Stimulated activated CD4-positive, alpha-beta T cell treated with anti-CD3 and anti-CD28 coated beads, Interleukin-2, amount 100 ng/mL, for 24 hours (primary cell): ENCODE results near the gene ZBTB22.

Source experiments
- DNase-seq, 2 donors: peaks; one replicate each; pipeline ENCODE4 v3.0.0-alpha.2; 2020

The ZBTB22 gene

DNA sequence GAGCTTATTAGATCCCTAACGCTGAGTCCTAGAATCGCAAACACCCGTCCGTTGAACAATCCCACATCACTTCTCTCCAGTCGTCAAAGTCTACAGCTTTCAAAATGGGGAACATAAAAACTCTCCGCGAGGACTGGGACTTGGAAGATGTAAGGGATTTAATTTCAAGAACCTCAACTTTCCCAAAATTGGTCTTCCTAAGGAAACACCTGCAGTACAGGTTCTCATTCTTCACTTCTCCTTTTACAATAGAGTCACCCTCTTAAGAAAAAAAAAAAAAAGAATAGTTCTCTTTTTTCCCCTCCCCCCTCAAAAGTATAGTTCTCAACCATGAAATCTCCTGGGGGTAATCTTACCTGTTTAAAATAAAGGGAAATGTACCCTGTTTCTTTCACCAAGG is 6.6 kb upstream of the ZBTB22 start:
- no peak for DNase-seq

DNA sequence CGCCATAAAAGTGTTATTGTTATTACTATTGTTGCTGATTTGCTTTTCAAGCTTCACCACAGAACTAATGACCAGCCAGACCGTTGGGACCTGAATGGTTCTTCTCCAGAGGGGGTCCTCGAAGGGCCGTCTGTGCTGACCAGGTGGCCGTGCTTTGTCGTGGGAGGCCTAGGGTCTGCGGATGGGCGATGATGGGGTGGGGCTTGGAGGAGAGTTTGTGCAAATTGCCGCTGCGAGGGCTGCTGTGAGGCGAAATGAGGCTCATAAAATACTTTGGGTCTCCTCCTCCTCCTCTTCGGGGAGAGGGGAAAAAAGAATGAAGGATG is 6.0 kb upstream of the ZBTB22 start:
- DNase-seq = no peak

DNA sequence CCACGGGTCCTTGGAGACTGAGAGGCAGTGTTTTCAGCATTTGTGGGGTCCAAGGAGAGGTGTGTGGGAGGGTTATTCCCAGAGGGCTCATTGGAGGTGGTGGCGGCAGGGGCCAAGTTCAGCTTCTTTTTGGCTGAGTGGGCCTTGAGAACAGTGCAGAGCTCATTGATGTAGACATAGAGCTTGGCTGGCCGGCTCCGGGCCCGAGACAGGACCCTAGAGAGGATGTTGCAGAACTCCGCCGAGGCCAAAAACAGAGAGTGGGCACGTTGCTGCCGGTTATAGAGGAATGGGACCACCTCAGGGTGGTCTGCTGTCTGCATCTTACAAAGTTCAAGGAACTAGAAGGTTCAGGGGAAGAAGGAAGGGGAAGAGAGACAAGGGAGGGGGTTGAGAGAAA is 3.7 kb upstream of the ZBTB22 start:
- DNase-seq = no peak

DNA sequence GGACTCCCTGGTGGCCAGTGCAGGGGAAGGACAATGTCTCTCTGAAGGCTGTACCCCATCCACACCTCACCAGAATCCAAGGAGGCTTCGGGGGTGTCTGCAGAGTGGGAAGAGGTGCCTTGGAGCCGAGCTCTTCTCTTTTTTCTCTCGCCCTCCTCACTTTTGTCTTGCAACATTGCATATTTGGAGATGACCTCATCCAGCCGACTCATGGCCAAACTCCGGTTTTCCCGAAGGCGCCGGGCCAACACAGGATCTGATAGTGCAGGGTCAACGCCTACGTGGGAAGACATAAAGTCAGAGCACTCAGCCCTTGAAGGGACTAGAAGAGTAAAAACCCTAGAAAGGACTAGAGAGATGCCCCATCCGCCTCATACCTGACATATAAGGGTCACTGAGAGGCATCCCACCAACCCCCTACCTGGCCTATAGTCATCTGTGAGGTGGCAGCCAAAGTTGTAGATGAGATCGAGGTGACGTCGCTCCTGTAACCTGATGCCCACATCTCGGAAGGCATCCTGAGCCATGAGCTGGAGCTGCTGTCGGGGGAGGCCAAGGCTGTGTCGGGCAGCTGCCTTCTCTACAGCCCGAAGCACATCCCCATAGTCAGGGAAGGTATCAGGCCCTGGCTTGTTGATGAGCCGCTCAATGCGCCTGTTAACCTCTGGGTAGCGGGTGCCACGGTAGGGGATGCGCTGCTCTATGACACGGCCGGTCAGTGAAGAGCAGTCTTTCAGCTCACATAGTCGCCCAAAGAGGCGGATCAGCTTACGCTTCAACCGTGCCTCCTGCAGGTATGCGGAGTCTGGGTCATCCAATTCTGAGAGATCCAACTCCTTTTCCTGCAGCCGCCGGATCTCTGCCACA is 3.0 kb upstream of the ZBTB22 start:
- no peak for DNase-seq

DNA sequence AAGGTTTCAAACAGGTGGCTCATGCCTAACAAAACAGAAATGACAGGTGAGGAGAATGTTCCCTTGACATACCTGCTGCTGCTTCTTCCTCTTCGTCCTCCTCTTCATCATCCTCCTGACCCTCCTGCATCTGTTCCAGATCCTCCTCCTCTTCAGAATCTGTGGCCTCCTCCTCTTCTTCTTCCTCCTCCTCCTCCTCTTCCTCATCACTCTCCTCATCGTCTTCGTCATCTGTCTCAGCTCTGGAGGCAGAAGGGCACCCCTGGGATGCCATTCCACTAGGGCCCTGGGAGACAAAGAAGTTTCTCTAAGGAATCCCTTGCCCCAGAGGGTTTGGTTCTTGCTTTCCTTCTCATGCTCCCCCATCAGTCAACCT is 2.4 kb upstream of the ZBTB22 start:
- DNase-seq = no peak

DNA sequence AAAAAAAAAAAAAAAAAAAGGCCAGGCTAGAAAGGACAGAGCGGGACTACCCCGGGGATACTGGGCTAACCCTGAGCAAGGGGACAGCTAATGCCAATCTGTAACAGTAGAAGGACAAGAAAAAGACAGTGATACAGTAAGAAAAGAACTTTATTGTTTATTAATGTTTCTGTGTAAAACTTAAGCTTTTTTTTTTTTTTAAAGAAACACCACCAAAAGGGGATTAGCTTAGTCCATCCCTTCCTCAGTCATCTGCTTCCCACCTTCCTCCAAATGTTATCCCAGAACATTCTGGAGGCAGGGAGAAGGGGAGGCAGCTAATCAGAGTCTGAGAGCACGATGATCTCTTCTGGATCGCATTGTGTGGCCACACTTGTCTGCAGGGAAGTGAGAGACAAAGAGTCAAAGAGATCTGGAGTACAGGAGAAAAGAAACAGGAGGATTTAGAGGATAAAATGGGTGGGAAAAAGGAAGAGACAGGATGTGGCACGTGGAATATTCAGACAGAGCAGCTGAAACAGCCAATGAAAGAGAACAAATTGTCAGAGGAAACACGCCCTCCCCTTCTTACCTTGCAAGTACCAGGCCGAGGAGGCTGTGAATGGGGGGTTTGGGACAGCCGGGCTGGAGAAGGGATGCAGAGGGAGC is 1.0 kb upstream of the ZBTB22 start:
- no peak for DNase-seq

DNA sequence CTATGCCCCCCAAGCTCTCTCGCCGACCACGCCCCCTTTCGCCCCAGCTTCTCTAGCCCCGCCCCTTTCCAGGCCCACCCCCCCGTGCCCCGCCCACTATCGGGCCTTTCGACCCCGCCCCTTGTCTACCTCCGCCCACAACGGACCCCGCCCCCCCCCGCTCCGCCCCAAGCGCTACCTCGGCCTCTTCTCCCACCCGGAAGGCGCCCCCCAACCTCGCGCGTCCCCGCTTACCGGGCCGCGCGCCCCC is 200 bp downstream of the ZBTB22 start:
- no peak for DNase-seq

DNA sequence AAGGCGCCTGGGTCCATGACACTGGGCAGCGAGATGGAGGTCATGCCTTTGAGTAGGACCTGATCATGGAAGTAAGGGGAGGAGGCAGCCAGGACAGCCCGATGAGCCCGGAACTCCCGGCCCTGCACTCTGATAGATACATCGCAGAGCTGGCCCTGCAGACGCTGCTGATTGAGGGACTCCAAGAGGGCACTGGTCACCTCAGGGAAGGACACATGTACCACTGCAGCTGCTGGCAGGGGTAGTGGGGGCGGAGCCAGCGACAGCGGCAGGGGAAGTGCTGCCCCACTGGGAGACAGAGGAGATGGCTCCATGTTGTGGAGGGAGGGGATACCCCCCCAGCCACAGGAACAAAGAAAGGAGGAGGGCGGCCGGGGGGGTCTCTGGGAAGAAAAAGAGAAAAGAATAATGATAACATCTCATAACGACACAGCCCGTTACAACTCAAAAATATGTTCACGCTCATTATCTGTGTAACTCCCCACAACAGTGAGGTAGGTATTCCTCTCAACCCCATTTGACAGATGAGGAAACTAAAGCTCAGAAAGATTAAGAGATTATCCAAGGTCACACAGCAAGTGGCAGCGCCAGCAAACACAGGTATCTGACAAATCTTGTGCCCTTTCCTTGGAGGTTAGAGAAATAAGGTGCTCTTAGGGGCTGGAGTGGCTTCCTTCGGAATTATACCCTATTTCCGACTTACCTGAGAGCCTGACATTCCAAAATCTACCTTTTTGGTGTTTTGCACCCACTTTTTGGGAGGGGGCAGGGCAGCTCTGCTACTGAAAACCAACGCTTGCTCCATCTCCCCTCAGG is 733 bp downstream of the ZBTB22 start:
- DNase-seq = no peak

DNA sequence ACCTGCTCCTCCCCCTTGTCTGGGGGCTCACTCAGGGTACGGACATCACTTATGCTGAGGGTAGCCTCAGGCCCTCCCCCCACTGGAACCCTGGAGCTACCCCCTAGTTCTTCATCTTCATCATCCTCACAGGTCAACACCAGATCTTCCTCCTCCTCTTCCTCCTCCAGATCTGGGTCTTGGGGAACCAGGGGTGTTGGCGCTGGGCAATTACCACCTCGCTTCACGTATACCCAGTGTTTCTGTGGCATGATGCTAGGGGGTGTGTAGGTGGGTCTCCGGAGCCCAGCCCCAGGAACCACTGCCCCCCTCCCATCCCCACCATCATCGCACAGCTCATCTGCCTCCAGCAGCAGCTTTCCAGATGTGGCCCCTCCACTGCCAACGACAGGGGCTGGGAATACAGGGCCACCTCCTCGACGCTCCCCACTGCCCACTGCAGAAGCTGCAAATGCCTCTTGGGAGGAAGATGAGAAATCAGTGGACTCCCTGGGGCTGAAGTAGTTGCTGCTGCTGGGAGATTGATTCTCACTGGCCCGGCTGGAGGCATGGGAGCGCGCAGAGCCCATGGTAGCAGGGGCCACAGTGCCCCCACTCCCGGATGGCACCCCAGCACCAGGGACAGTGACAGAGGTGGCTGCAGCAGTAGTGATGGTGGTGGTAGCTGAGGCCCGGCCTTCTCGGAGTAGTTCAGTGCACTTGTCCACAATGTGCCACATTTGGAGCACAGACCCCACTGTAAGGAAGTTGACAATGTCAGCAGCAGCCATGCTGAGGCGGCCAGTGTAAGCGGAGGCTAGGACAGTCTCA is 1.5 kb downstream of the ZBTB22 start:
- DNase-seq = no peak

DNA sequence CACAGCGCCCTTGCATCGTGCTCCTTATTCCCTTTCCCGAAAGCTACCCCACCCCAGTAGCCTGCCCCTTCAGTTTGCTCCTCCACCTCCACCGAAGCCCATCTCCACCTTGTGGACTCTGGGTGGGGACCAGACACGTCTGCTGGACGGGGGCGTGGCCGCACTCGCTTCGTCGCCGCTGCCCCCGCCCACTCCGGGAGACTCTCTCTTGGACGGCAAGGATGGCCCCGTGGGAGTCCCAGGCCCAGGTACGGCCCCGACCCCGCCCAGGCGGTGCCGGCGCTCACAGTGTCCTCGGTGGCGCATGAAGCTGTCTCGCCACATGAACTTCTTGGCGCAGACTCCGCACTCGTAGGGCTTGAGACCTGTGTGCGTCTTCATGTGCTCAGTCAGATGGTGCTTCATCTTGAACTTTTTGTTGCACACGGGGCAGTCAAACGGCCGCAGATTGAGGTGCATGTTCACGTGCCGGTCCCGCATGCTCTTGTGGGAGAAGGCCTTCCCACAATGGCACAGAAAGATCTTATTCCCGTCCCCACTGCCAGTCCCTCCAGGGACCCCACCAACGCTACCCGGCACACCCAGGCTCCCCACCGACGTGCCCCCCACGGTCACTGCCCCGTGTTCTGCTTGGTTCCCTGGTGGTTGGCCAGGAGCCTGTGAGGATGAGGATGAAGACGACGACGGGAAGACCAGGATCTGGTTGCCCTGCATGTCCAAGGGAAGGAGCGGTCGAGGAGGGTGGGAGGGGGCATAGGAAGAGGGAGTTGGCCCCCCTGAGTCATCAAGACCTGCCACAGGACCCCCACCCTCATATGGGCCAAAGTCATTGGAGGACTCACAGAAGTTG is 2.4 kb downstream of the ZBTB22 start:
- peak in 1 of 2 donors; percentile 27 for DNase-seq

DNA sequence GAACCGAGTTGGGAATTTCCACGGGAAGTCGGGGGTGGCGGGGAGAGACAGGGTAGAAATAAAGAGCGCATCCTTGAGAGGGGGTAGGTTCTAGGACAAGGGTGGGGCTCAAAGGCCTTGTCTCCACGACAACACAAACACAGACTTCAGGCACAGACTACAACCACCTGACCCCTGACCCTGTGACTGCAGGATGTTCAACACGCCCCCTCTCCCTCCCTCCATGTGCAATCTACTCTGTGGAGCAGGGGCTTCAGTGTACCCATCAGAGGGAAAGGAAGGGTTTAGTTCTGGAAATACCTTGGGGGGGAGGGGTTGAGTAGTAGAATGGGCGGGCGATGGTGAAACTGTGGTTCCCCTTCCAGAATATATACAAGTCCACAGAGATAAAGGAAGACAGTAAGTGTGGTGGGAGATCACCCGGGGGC is 3.0 kb downstream of the ZBTB22 start:
- peak; percentile 60 to 71 for DNase-seq

DNA sequence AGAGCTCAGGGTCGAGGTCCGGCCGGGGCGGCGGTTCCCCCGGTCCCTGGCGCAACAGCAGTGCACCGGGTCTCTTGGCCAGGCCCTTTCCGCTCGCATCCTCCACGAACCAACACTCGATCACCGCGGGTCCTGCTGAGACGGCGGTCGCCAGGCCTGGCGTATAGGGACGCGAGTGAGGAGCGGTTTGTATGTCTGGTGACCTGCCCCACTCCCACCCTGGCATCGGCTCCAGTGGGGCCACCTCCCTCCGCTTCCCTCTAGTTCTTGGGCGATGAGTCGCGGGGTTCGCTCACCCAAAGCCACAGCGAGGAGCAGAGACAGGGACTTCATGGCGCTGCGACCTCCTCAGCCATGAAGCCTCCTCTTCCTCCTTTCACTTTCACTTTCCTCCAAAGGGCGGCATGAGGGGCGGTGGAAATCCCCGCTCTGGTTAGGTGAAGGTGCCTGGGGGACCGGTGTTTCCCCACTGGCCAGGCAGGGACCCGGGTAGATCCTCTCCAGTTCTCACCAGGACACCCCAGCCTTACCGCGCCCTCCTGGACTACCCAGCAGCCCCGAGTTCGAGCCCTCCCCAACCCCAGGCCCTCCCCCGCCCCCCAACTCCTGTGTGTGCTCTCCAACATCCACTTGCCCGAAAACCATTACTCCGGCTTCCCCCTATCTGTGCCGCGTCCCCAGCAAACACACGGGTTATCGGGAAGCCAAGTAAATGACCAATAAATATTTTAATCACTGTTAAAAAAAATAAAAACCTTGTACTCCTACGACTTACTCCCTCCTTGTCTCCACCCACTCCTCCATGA is 3.6 kb downstream of the ZBTB22 start, which contains the start of gene TAPBP:
TAPBP (minus strand) TSS at position 370 of the 806 bp plus-strand sequence; CDS start at position 333, 37 bp downstream.
- peak; percentile 85 for DNase-seq

DNA sequence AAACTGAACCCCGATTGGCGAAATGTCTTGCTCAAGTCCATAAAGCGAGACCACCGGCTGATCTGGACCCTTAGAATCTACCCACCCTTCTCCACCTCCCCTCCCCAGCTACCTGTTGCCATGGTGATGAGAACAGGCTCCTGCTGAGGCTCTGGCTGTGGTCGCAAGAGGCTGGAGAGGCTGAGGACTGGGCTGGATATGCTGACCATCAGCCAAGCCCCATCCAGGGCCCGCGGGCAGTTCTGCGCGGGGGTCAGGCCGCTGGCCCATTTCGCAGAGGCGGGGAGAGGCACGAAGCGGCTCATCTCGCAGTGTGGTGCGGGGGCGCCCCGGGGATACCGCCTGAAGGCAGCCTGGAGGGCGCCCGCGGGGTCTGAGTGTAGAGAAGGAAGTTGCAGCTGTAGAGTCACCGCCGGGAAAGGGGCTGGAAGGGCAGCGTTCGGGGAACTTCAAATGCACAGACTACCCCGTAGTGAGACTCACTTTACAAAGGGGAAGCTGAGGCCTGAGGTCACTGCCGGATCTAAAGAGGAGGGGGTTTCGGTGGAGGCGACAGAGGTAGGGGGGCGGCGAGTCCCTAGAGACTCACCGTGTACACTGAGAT is 4.3 kb downstream of the ZBTB22 start:
- peak; percentile 62 to 64 for DNase-seq

DNA sequence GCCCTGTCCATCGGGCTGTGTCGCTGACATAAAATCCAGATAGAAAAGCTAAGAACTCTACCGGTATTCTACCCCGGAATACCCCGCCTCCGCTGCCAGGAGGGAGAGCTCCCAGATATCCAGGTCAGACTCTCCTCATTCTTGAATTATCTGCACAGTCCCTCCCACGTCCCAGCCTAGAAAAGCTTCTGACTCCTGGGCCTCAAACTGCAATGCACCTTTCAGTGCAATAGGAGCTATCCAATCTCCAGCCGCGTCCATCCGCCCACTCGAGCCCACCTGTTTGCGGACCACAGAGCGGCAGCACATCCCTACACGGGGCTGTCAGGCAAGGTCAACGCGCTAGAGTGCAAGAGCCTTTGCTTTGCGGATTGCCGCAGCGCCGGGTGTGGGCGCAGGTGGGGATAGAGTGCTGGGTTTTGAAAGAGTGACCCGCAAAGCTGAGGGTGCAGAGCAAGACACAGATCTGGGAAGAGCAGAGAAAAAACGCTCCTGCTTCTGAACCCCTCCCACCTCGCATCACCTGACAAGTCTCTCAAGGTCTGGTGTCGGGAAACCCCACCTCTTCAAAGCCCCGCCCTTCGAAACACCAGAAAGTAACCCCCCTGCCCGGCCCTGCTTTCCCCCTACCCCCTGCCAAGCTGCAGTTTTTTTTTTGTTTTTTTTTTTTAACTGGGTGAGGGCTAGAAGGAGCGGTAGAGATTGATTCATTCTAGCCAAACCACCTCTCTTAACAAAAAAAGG is 5.0 kb downstream of the ZBTB22 start:
- DNase-seq = peak; percentile 79 to 84

DNA sequence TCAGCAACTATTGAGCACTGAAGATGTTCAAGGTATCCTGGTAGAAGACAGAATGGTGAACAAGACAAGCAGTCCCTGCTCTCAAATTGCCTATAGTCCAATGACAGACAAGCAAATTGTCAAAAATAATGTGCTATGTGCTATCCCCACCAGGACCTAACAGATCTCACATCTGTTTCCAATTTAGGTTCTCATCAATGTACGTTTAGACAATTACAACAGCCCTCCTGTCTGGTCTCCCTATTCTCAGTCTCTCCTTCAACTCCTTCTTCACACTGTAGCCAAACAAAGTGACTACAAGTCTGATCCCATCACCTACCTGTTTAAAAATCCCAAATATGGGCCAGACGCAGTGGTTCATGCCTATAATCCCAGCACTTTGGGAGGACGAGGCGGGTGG is 11.2 kb downstream of the ZBTB22 start:
- DNase-seq = no peak

DNA sequence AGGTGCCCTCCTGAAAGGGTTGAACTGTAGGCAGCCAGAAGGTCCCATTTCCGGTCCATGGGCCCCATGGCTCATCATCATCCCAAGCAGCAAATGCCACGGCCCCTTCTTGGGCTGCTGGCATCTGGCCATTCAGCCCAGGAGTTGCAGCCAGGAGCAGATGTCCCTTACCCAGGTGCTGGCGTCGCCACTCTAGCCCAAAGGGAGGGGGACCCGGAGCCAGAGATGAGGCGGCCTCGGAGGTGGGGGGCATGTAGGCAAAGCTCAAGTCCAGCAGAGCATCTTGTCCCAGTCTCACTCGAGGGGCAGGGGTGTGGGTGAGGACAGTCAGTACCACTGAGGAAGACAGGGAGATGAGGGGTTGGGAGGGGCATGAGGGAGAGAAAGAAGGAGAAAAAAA is 12.5 kb downstream of the ZBTB22 start:
- no peak for DNase-seq

DNA sequence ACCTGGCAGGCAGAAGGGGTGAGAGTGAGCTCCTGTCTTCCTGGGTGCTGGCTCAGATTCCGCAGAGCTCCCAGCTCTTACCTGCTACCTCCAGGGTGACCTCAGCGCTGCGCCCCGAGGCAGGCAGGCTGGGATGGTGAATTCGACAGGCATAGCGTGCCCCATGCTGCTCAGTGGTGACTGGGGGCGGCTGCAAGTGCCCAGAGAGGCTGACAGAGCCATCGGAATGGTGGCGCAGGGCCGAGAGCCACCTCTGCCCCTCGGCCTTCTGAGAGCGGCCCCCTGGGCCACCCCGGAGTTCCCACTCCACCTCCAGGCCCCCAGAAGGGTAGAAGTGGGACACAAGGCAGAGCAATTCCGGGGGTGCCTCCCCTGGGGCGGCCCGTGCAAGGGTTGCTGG is 13.3 kb downstream of the ZBTB22 start:
- no peak for DNase-seq

DNA sequence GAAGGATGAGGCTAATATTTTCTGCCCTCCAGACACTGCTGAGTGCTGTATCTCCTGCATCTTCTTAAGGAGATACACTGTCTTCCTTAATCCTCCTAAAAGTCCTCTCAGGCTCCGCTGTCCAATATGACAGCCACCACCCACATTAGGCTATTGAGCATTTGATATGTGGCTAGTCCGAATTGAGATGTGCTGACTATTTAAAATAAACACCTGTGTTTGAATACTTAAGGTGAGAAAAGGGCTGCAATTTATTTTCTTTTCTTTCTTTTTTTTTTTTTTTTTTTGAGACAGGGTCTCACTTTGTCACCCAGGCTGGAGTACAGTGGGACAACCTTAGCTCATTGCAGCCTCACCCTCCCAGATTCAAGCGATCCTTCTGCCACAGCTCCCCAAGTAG is 15.7 kb downstream of the ZBTB22 start:
- no peak for DNase-seq

DNA sequence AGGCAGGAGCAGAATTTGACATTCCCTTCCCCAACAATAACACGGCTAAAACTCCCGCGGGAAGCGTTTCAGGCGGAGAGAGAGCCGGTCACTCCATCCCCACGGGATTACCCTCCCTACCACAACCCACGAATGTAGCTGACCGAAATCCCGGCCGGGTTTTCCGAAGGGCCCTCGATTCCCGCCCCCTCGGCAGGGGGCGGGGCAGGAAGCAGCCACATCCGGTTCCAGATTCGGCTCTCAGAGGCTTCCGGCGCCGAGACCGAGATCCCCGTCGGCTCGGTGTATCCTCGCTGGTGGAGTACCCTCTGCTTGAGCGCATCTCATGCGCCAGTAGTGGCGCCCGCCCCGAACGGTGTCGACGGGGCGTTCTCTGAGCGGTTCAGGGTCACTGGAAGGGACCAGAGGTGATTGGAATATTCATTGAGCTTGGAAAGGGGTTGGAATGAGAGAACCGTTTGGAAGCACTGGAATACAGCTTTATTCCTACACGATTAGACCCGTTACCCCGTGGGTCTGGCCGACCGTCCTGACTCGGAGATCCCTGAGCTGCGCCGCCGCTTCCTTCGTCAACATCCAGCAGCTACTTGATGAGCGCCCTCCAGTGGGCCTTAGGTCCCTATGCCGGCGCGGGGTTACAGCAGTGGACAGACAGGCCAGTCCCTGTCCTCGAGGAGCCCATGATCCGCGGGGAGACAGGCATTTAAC is 18.2 kb downstream of the ZBTB22 start:
- DNase-seq = peak; percentile 95
